Measurements from ENCODE around the gene LOC128125822.
"Not testable (repeated sequence)": the region's sequence is repeated elsewhere in the genome, so short reads cannot be mapped to it uniquely, and the experiment has no call there.

LOC128125822 gene

DNA sequence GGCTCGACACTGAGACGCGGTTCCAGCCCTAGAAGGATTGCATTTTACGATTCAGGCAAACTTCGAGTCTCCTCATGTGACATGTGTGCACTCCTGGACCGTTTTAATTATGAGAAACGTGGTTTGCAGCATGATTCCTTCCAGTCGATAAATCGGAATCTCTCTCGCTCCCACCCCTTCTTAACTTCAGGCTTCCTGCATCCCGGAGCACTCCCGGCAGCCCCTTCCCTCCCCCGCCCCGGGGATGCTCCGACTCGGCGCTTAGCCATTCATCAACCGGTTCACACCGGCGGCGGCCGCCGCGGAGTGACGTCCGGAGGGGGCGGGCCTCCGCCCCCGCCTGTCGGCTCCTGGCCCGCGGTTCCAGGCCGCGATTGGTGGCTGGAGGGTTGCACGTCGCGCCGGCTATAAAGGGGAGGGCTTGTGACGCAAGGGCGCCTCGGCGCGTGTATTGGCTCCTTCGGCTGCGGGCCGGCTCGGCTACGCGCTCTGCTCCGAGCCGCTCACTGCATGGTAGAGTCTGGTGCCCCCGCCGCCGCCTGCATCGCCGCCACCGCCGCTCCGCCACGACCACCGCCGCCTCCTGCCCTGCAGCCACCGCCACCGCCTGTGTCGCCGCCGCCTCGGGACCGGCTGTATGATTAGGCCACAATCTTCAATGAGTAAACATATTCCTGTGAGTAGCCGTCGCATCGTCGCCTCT, at the start of gene LOC128125822, which contains the start of gene PTP4A1:
Gene LOC128125822 (plus strand): TSS at position 437 of the 703 bp plus-strand sequence.
Gene PTP4A1 (plus strand): TSS at position 437 of the 703 bp plus-strand sequence. CDS start 4,401 bp downstream, outside the sequence.
- in situ Hi-C loops (cut with MboI; ENCODE audit: low sequenced_read_pairs) = no loop called here

- in situ Hi-C loops (cut with MboI; ENCODE audit: low sequenced_read_pairs) = not testable (repeated sequence)
Observed at GRCh38 chr6:63522911-63523287, 49.4 kb upstream of the LOC128125822 start.

DNA sequence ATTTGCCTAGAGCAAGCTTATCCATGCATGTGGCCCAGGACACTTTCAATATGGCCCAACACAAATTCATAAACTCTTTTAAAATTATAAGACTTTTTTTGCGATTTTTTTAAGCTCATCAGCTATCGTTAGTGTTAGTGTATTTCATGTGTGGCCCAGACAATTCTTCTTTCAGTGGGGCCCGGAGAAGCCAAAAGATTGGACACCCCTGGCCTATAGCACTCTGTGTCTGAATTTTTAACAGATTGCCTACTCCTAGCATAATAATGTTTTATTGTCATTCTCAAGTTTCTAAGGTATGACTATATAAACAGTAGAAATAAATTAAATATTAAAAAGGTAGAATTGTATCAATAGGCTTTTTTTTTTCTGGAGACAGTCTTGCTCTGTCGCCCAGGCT, 48.6 kb upstream of the LOC128125822 start:
- in situ Hi-C loops (cut with MboI; ENCODE audit: low sequenced_read_pairs) = no loop called here

DNA sequence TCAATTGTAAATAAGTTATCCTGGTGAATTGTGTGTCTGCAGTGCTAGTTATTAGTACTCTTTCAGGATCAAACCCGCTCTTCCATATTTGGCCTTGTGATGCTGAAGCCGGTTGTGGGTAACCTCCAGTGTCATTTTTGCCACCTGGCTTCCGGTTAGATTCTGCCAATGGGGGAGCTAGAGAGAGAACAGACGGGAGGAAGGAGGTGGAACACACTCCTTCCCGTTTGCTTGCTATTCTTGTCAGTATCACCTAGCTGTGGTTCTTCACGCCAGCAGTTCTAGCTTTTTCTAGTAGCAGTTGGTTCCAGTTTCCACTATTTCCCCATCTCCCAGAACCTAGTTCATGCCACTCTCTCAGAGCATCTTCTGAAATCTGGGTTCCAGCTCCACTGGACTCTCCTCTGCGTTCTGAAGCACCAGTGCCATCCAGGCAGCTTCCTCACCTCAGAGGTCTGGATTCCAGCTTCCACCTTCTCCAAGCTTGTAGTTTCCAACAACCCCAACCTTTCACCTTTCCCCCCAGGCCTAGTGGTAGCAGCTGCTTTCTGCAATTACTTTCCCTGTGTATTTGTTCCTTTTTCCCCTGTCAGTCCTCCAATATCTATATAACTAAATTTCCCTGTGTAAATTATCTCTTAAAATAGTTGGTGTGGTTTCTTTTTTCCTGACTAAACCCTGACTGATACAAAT, 46.9 kb upstream of the LOC128125822 start:
- in situ Hi-C loops (cut with MboI; ENCODE audit: low sequenced_read_pairs) = no loop called here

GRCh38 chr6:63526931-63527330, 45.3 kb upstream of the LOC128125822 start:
- in situ Hi-C loops (cut with MboI; ENCODE audit: low sequenced_read_pairs) = no loop called here

DNA sequence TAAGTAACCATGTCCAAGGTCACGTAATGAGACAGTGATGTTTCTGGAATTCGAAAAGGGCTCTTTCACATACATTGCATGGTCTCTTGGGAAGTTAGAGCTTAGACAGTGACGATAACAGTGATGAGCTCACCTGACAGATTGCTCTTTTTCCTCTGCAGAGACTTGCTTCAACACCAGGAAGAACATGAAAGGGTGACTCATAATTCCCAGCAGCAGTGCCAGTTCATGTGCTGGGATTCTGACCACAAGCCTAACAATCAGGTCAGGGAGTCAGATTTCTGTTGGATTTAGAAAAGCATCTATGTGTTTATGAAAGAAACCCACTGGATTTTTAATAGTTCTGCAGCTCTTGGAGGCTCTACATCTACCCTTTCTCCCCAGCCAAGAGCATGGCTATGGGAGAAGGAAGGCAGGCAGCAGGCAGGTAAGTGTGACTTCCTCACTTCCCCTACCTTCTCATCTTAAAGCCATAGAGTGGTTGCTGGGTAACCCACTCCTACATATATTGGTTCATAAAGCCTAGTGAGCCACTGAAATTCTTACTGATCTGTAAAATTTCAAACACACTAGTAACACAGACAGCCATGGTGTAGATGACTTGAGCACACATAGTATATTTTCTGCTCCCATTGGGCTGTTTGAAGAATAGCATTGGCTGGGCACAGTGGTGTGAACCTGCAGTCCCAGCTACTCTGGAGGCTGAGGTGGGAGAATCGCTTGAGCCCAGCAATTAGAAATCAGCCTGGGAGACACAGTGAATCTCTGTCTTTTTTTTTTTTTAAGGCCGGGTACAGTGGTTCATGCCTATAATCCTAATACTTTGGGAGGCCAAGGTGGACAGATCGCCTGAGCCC, 44.4 kb upstream of the LOC128125822 start:
- in situ Hi-C loops (cut with MboI; ENCODE audit: low sequenced_read_pairs) = no loop called here

GRCh38 chr6:63529498-63529897, 42.8 kb upstream of the LOC128125822 start:
- in situ Hi-C loops (cut with MboI; ENCODE audit: low sequenced_read_pairs) = no loop called here

GRCh38 chr6:63530182-63530581, 42.1 kb upstream of the LOC128125822 start:
- in situ Hi-C loops (cut with MboI; ENCODE audit: low sequenced_read_pairs) = no loop called here

GRCh38 chr6:63530991-63531390, 41.3 kb upstream of the LOC128125822 start:
- in situ Hi-C loops (cut with MboI; ENCODE audit: low sequenced_read_pairs) = no loop called here

DNA sequence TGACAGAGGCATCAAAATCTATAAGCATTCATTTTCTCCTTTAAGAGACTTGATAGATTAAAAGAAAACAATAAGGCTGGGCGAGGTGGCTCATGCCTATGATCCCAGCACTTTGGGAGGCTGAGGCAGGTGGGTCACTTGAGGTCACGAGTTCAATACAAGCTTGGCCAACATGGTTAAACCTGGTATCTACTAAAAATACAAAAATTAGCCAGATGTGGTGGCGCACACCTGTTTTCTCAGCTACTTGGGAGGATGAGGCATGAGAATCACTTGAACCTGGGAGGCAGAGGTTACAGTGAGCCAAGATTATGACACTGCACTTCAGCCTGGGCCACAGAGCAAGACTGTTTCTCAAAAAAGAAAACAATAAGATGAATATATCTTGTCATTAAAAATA, 39.3 kb upstream of the LOC128125822 start:
- in situ Hi-C loops (cut with MboI; ENCODE audit: low sequenced_read_pairs) = no loop called here

- in situ Hi-C loops (cut with MboI; ENCODE audit: low sequenced_read_pairs) = no loop called here
Observed at GRCh38 chr6:63533952-63534351, 38.3 kb upstream of the LOC128125822 start.

DNA sequence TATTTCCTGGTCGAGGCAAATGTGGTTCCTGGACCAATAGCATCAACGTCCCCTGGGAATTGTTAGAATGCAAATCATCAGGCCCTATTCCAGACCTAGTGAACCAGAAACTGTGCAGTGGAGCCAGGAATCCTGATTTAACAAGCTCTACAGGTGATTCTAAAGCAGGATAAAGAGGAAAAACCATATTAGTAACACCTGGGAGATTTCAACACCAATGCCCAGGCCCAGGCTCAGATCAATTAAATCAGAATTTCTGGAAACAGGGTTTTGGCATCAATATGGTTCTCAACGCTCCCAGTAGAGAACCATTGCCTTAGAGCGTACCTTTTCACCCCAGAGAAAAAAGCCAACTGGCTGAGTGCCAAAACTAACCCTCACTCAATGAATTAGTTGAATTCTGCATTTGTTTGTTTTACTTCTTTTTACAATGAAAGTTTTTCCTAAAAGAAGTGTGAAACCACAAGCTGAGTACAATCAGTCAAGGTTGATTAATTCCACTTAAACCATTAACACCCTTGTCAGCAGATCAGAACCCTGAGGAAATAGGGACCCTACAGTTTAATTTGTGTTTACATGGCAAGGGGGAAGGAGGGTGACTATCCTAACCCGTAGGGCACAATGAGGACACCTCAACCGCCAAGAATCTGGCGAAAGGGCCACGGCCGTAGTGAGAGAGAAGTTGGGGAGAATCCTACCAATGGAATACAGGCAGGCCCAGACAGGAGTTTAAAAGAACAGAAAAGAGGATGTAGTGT, 34.9 kb upstream of the LOC128125822 start:
- in situ Hi-C loops (cut with MboI; ENCODE audit: low sequenced_read_pairs) = no loop called here

DNA sequence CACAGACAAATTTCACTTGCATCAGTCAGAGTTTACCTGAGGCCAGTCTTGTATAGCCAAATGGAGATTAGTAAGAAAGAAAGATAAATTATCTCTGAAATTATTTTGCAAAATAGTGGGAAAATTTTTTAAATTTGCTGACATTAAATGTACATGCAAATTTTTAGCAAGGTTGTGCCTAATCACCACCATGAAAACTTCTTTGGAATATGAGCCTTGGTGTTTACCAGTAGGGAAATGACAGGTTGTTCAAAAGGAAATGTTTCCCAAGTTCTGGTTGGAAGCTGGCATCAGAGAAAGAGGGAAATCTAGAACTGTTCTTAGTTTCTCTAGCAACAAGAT, 34.4 kb upstream of the LOC128125822 start:
- in situ Hi-C loops (cut with MboI; ENCODE audit: low sequenced_read_pairs) = no loop called here

DNA sequence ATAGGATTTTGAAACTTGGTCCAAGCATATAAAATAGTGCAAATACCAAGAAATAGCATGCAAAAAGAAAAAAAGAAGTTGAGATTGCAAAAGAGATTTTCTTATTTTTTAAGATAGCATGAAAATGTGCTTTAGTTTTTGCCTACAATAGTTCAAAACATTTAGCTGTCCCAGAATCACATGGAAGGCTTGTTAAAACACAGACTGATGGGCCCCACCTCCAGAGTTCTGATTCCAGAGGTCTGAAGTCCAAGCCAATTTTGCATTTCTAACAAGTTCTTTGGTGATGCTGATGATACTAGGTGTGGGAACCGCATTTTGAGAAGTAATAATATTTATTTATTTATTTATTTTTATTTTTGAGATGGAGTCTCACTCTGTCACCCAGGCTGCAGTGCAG, 33.7 kb upstream of the LOC128125822 start:
- in situ Hi-C loops (cut with MboI; ENCODE audit: low sequenced_read_pairs) = no loop called here

- in situ Hi-C loops (cut with MboI; ENCODE audit: low sequenced_read_pairs) = no loop called here
Observed at GRCh38 chr6:63543001-63543400, 29.3 kb upstream of the LOC128125822 start.

GRCh38 chr6:63543982-63544381, 28.3 kb upstream of the LOC128125822 start:
- in situ Hi-C loops (cut with MboI; ENCODE audit: low sequenced_read_pairs) = no loop called here

- in situ Hi-C loops (cut with MboI; ENCODE audit: low sequenced_read_pairs) = no loop called here
Observed at GRCh38 chr6:63546236-63546635, 26.0 kb upstream of the LOC128125822 start.

- in situ Hi-C loops (cut with MboI; ENCODE audit: low sequenced_read_pairs) = no loop called here
Observed at GRCh38 chr6:63546697-63547096, 25.6 kb upstream of the LOC128125822 start.

- in situ Hi-C loops (cut with MboI; ENCODE audit: low sequenced_read_pairs) = no loop called here
Observed at GRCh38 chr6:63549076-63549475, 23.2 kb upstream of the LOC128125822 start.

DNA sequence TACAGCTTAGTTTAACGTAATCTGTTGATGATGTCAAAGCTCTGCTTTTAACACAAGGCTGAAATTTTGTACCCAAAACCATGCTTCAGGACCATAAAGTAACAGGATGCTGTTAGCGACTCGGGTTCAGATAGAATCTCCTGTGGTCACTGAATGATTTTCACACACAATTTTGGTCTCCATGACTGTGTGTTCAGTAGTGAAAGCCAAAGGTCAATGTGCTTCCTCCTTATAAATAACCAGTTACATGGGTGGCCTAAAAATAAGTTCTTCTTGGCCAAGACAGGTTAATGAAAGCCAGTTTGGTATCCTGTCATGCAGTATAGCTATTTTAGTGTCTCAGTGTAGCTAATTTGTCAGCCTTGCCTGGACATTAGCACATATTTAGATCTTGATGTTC, 19.1 kb upstream of the LOC128125822 start:
- in situ Hi-C loops (cut with MboI; ENCODE audit: low sequenced_read_pairs) = no loop called here

DNA sequence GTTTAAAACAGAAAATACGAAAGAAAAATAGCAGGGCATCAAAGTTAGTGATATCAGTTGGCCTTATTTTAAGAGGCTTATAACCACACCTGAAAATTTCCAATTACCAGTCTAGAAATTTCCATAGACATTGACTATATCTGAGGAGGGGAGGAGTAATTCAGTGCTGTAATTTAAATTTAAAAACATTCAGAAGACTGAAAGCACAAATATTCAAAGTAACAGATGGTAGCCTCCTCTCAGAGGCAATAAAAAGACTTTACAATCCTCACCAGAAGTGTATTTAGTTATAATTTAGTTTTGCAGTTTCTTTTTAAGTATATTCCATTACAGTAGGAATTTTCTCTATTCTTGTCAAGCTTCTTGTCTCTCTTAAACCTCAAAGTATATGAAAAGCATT, 18.4 kb upstream of the LOC128125822 start:
- in situ Hi-C loops (cut with MboI; ENCODE audit: low sequenced_read_pairs) = no loop called here
